HG03469 (cell line): ENCODE data around the gene KLHDC9.

Source experiments
- ATAC-seq: cut with Tn5 transposase; IDR thresholded peaks from one replicate; pipeline ENCODE4 v1.9.1; 2021; ENCODE audit warnings: mild to moderate bottlenecking, moderate library complexity, moderate number of reproducible peaks; ENCODE audit not compliant: unreplicated experiment

The KLHDC9 gene

DNA sequence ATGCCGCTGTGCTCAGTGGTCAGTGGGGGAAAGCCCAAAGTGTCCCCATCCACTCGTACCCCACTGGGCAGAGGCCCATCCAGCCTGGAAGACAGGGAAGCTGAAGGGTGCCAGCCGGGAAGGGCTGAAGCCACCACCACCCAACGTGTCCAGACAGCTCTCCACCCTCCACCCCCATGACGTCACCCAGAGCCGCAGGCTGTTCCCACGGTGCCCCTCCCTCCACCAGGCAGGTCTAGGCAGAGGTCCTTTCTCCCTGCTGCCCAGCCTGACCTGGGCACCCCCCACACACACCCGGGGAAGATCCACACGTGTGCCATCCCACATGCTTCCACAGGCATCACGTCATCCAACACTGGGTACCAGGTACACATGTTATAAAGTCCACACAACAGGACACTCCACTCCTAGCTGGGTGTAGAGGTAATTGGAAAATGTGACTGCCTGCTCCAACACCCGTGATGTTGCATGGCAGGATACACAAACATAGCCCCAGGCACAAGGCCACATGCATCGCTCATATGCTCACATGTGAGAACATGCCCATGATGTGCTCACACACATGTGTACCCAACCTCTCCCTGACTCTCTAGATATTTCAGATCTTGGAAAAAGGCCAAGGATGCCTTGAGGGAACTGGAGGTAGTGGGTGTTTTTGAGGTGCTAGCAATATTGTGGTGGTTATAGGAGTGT lies 23.3 kb upstream of the KLHDC9 start:
- no peak for ATAC-seq

- ATAC-seq: no peak
These were observed 21.8 kb upstream of the KLHDC9 start for GRCh38 chr1:161076410-161076809.

- no peak for ATAC-seq
These were observed 20.7 kb upstream of the KLHDC9 start for GRCh38 chr1:161077426-161077825.

GRCh38 chr1:161079436-161080110 lies 18.6 kb upstream of the KLHDC9 start:
- ATAC-seq: no peak

GRCh38 chr1:161080441-161081405 lies 17.4 kb upstream of the KLHDC9 start:
- ATAC-seq: no peak

- no peak for ATAC-seq
These were observed 16.6 kb upstream of the KLHDC9 start for GRCh38 chr1:161081519-161081918.

- ATAC-seq: no peak
These were observed 15.7 kb upstream of the KLHDC9 start for GRCh38 chr1:161082483-161082882.

DNA sequence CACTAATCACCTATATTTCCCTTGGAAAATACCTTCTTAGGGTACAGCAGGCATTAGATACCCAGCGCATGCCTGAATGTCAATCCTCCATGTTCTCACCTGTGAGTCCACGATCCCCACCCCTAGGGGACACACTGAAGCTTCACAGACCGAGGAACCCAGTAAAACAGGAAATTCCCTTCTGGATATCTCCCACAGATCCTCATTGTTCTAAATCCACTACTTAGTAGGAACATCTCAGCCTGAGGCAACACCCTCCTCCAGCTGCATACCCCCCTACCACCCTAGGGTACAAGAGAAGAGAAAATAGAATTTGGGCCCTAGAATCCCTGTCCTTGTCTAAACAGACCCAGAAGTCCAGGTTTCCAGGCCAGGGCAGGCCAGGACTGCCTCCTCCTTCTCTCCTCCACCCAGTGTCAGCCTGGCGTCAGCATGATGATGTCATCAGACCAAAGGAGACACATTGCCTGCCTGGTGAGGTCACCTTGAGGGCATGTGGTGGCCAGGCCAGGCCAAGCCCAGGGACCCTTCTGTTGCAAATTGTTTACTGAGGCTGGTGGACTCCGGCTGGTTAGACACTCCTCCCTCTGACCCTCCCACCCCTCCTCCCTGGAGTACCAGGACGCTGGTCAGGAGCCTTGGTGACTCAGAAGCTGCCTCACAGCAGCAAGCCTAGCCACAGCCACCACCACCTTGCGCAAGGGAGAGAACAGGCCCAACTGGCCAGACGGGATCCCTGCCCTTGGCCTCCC lies 15.0 kb upstream of the KLHDC9 start:
- ATAC-seq: no peak

DNA sequence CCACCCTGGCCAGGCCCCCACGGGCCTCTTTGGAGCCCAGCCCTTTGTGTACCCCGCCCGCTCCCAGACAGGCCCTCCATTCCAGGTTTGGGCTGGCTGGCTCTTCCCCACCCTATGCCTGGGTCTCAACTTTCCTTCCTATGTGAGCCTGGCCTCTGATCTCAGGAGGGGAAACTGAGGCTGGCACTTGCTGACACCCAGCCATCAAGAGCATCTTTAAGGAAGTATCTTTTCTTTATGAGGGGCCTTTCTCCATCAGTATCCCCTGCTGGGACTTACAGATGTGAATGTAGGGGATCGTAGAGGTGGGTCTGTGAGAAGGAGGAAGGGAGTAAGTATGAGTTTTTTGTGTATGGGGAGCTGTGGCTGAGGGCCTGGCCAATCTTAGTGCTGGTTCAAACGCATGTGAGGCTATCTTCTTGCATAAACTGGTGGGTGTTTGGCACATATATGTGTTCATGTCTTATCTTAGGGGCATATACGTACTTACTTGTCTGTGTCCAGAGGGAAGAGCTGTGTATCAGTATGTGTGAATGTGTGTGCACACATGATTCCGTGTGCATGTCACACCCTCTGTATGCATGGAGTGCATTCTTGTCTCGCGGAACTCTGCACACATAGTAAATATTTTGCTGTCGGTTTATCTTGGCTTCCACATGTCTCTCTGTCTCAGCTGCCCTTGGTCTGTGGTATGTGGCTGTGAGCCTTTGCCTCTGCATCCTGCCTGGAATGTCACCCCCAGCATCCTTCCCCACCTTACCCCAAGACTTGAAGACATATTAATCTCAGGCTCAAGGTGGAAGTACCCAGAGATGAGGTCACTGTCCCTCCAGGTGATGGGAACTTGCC lies 14.2 kb upstream of the KLHDC9 start:
- no peak for ATAC-seq

DNA sequence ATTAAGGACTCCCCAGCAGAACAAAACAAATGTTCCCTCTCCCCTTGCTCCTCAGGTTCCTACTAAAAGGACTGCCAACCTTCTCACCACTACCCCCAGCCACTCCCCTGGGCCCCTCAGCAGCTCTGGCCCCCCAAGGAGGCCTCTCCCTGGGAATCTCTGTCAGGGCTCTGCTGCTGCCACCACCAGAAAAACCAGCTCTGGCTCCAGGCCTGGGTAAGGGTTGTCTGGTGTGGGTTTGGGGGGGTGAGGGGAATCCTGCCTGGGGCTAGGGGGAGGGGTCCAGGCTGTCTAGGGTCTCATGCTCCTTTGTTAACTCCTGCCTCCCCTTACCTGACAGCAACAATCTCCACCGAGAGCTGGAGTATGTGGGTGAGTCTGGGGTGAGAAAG lies 13.6 kb upstream of the KLHDC9 start:
- no peak for ATAC-seq

DNA sequence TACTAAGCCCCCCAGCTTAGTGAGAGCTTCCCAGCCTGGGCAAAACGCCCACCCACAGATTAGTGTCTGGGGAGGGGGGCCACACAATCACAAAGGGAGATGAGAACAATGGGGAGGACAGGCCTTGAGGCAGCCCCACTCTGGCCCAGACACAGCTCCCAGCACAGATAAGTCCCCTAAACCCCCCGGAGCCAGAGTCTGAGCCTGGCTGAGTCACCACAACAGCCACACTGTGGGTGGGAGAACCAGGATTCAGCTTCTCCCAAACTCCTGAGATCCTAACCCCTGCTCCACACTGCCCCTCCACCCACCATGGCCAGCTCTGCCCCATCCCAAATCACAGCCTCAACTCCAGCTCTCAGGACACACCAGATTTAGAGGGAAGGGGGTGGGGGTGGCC lies 13.0 kb upstream of the KLHDC9 start:
- ATAC-seq: no peak

DNA sequence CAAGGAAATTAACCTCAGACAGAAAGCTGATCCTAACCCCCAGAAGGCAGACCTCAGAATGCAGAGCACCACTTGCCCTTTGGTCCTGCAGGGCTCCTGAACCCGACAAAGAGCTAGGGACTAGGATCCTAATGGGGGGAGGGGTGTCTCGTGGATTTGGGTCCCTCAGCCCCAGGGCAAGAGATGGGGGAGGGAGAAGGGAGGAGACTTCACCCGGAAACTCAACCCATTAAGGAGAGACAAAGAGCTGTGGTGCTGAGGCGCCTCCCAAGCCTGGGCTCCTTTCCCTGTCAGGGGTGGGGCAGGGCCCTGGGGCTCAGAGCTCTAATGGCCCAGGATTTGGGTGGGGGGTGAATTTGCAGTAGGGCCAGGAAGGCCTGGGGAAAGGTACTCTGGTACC lies 11.7 kb upstream of the KLHDC9 start:
- no peak for ATAC-seq

DNA sequence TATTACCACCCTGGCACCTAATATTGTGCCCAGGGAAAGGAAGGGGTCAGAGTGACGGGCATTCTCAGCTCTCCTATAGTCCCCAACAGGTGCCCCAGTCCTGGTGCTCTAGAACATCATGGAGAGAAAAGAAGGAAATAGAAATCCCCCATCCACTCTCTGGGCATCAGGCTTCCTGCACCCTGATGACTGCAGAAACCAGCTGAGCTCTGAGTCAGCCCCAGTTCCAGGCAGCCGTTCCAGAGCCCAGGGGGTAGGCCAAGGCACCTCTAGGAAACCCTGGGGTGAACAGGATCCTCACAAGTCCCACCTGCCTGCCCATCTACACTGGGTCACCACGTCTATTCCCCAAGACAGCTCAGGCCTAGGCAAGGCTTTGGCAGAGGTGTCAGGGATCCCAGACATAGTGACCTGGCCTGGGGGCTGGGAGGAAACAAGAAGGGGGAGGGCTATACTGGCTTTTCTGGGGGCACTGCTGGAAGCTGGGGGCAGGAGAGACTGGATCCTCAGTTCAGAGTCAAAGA lies 9.5 kb upstream of the KLHDC9 start:
- no peak for ATAC-seq

- ATAC-seq: no peak
These were observed 8.8 kb upstream of the KLHDC9 start, which contains the start of gene NECTIN4 for GRCh38 chr1:161089251-161089924. NECTIN4 (minus strand) TSS chr1:161089558; CDS start chr1:161089296, 262 bp downstream.

GRCh38 chr1:161089938-161090337 lies 8.2 kb upstream of the KLHDC9 start:
- no peak for ATAC-seq

GRCh38 chr1:161090617-161091016 lies 7.5 kb upstream of the KLHDC9 start:
- ATAC-seq: no peak

GRCh38 chr1:161091093-161091492 lies 7.1 kb upstream of the KLHDC9 start:
- ATAC-seq: no peak

GRCh38 chr1:161091796-161092507 lies 6.2 kb upstream of the KLHDC9 start:
- no peak for ATAC-seq
